ENCODE results near the gene MECR.
A peak's percentile ranks its signal among the peaks of the same experiment; 100 is the strongest.

Gene MECR

DNA sequence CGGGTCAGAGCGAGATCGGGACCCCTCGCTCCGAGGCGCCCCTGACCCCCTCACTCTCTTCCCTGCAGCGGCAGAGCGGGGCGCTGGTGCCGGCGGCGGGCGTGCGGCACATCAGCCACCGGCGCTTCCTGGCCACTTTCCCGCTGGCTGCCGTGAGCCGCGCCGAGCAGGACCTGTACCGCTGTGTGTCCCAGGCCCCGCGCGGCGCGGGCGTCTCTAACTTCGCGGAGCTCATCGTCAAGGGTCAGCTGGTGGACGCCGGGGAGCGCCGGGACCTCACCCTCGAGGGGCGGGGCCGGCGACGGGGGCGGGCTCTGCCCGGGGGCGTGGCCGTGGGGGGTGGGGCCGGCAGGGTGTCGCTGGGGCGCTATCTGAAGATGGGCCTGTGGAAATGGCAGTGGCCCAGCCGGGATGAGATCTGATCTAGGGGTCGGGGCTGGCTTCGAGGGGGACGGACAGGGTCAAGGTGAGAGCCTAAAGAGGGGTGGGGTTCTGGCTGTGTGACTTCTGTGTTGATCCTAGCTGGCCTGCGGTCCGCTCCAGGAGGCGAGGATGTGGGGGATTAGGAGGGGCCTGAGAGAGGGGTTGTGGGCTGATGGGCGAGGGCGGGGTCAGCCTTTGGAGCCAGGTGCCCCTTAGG is 29.2 kb upstream of the MECR start:
- peak overlapping the region; percentile 83 for H3K4me3 Mint-ChIP-seq
- peaks cover 29% of the 10 kb centered on the region for H3K27me3 Mint-ChIP-seq
- no peaks in the 10 kb centered on the region for H3K9me3 Mint-ChIP-seq (ENCODE audit: low read depth)
- H3K4me1 Mint-ChIP-seq (ENCODE audit: low read depth), result peaks cover 6% of the 10 kb centered on the region
- no peak overlapping the region for H3K27ac Mint-ChIP-seq
- no peaks in the 10 kb centered on the region for H3K36me3 Mint-ChIP-seq

DNA sequence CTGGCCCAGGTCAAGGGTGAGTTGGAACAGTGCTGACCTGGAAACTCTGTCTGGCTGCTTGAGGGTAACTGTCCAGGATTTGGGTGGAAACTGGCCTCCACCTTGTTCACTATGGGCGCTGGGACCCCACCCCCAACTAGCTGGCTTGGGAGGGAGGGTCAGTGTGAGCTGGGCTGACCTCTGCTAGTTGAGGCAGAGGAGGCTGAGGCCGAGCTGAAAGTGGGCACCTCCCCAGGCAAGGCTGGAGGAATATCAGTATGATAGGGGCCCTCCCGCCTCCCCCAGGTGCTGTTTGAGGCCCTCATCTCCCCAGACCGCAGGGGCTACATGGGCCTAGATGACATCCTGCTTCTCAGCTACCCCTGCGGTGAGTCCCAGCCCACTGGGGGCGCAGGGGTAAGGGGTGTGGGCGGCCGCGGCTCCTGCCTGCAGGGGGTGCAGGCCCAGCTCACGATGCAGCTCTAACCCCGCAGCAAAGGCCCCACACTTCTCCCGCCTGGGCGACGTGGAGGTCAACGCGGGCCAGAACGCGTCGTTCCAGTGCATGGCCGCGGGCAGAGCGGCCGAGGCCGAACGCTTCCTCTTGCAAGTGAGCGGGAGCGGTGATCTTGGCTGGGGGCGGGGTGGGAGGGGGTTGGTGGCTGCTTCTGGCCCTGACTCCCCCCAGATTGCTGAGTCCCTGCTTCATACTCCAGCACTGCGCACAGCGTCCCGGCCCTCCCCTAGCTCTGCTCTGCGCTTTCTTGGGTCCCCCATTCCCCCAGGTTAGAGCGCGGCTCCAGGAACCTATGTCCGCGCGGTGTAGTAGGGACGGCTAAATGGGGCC is 28.5 kb upstream of the MECR start:
- H3K4me3 Mint-ChIP-seq, result peak overlapping the region; percentile 63
- no peaks in the 10 kb centered on the region for H3K36me3 Mint-ChIP-seq
- H3K27ac Mint-ChIP-seq, result no peak overlapping the region
- H3K9me3 Mint-ChIP-seq (ENCODE audit: low read depth), result no peaks in the 10 kb centered on the region
- peaks cover 6% of the 10 kb centered on the region for H3K4me1 Mint-ChIP-seq (ENCODE audit: low read depth)
- H3K27me3 Mint-ChIP-seq, result peaks cover 26% of the 10 kb centered on the region

DNA sequence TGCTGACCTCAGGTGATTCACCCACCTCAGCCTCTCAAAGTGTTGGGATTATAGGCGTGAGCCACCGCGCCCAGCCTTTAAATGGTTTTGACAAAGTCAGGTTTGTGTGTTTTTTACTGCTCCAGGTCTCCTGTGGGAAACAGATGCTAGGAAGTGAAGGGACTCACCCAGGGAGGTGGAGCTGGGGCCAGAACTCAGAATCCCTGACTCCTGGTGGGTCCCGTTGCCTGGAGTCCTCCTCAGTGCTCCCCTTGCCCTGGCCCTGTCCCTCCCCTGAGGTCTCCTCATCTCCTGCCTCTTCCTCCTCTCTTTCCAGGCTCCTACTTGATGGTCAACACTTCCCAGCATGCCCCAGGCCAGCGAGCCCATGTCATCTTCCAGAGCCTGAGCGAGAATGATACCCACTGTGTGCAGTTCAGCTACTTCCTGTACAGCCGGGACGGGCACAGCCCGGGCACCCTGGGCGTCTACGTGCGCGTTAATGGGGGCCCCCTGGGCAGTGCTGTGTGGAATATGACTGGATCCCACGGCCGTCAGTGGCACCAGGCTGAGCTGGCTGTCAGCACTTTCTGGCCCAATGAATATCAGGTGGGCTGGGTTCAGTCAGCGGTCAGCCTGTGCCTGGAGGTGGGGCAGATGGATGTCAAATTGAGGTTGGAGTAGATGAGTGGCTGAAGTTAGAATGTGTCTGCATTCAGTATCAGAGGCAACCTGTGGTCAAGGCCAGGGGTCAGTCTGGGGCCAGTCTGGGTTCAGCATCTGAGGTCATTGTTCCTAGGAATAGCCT is 27.6 kb upstream of the MECR start:
- Mint-ChIP-seq H3K27me3 (peaks cover 23% of the 10 kb centered on the region), H3K4me1 (ENCODE audit: low read depth) (peaks cover 6% of the 10 kb centered on the region), H3K9me3 (ENCODE audit: low read depth) (no peaks in the 10 kb centered on the region), H3K4me3 (peak overlapping the region; percentile 63), H3K36me3 (no peaks in the 10 kb centered on the region), H3K27ac (no peak overlapping the region)

DNA sequence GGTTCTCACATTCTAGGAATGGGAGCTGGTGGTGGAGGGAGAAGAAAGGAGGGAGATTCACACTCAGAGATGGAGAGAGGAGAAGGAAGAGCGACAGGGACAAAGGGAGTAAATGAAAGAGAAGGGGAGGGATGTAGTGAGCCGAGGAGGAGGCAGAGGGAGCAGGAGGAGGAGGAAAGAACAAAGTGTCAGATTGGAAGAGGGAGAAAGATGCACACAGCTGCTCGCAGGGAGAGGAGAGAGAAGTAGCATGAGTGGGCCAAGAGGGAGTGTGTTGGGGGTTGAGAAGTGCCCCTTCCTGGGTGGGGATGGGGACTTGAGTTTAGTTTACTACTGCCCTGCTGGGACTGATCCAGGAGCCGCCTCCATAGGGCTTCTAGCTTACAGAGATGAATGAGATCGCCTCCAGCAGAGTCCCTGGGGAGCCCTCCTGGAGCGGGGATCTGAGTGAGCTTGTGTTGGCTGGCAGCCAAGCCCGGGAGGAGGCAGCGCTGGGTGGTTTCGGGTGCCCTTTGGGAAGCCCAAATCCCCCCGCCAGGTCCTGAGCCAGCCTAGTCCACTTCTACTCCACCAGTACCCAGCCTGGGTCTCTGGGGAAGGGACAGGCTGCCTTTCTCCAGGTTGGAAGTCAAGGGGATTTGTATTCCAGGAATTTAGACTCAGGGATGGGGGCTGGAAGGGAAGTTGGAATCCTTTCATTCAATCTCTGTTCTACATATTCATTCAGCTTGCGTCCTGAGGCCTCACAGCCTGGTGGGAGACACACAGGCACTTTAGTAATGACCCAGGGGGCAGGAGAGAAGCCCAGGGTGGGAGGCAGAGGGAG is 26.5 kb upstream of the MECR start:
- no peaks in the 10 kb centered on the region for H3K9me3 Mint-ChIP-seq (ENCODE audit: low read depth)
- H3K4me3 Mint-ChIP-seq, result no peak overlapping the region
- no peaks in the 10 kb centered on the region for H3K36me3 Mint-ChIP-seq
- H3K27me3 Mint-ChIP-seq, result peaks cover 22% of the 10 kb centered on the region
- H3K4me1 Mint-ChIP-seq (ENCODE audit: low read depth), result peaks cover 6% of the 10 kb centered on the region
- no peak overlapping the region for H3K27ac Mint-ChIP-seq

DNA sequence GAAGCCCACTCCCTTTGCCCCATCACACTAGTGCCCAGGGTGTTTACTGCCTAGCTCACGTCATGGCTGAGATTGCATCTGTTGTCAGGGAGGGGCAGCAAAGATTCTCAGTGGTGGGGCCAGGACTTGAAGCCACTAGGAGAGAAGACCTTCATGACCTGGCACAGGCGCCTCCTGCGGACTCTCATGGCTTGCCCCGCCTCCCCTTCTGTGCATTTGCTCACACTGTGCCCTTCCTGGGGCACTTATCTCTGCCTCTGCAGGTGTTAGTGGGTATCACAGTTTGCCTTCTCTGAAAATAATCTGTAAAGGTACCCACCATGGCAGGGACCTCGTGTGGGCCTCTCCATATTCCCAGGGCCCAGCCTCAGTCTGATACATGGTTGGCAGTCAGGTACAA is 25.7 kb upstream of the MECR start:
- H3K27me3 Mint-ChIP-seq, result peaks cover 16% of the 10 kb centered on the region
- H3K4me3 Mint-ChIP-seq, result no peak overlapping the region
- H3K9me3 Mint-ChIP-seq (ENCODE audit: low read depth), result no peaks in the 10 kb centered on the region
- H3K36me3 Mint-ChIP-seq, result no peaks in the 10 kb centered on the region
- peaks cover 6% of the 10 kb centered on the region for H3K4me1 Mint-ChIP-seq (ENCODE audit: low read depth)
- H3K27ac Mint-ChIP-seq, result no peak overlapping the region

DNA sequence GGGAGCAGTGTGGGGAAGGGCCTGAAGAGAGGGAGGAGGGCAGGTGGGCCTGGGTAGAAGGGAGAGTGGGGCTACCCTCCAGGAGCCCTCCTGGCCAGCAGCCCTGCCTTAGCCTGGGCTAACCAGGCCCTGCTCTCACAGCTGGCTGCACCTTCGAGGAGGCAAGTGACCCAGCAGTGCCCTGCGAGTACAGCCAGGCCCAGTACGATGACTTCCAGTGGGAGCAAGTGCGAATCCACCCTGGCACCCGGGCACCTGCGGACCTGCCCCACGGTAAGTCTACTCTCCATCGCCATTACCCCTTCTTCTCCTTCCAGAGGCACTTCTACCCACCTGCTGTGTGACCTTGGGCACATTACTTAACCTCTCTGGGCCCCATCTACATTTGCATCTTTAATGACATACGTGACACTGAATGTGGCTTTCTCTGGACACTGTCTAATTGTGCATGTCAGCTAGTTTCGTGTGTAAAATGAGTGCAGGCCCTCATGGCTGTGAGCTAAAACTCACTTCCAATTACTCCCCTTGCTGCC is 24.5 kb upstream of the MECR start:
- H3K4me3 Mint-ChIP-seq, result no peak overlapping the region
- no peak overlapping the region for H3K27ac Mint-ChIP-seq
- H3K9me3 Mint-ChIP-seq (ENCODE audit: low read depth), result no peaks in the 10 kb centered on the region
- no peaks in the 10 kb centered on the region for H3K36me3 Mint-ChIP-seq
- H3K27me3 Mint-ChIP-seq, result peaks cover 7% of the 10 kb centered on the region
- H3K4me1 Mint-ChIP-seq (ENCODE audit: low read depth), result peaks cover 2% of the 10 kb centered on the region

DNA sequence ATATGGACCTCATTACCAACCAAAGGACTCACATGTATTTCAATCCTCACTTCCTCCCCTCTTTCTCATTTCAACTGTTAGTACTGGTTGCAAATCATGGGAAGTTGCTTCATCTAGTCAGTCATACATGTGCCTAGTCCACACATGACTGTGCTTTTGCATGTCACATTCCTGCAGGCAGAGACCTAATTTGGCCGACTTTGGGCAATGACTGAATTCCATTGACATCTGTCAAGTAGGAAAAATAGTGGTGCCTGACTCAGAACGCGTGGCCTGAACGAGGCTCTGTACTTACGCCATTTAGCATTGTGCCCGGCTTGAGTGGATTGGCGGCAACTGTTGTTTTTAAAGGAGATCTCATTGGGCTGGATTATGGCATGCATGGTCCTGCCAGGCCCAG is 23.6 kb upstream of the MECR start:
- Mint-ChIP-seq H3K4me3 (no peak overlapping the region), H3K27ac (no peak overlapping the region), H3K9me3 (ENCODE audit: low read depth) (no peaks in the 10 kb centered on the region), H3K27me3 (peaks cover 5% of the 10 kb centered on the region), H3K36me3 (no peaks in the 10 kb centered on the region), H3K4me1 (ENCODE audit: low read depth) (no peaks in the 10 kb centered on the region)

DNA sequence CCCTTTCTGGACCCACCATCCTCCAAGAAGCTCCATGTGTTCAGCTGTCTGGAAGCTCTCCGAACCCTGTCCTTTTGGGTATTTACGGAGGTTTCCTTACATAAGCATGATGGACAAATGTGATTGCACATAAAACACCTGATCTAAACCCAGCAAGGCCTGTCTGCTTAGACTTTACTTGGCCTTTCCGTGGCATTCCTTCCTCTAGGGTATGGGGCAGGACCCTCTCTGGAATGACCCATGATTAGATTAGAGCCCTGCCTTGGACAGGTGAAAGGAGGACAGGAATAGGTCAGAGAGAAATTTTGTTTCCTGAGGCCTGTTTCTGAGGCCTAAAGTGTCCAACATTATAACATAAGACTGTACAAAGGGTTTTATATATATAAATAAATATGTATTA is 22.4 kb upstream of the MECR start:
- Mint-ChIP-seq H3K4me1 (ENCODE audit: low read depth) (no peaks in the 10 kb centered on the region), H3K9me3 (ENCODE audit: low read depth) (no peaks in the 10 kb centered on the region), H3K36me3 (no peaks in the 10 kb centered on the region), H3K27ac (no peak overlapping the region), H3K27me3 (no peaks in the 10 kb centered on the region), H3K4me3 (no peak overlapping the region)

DNA sequence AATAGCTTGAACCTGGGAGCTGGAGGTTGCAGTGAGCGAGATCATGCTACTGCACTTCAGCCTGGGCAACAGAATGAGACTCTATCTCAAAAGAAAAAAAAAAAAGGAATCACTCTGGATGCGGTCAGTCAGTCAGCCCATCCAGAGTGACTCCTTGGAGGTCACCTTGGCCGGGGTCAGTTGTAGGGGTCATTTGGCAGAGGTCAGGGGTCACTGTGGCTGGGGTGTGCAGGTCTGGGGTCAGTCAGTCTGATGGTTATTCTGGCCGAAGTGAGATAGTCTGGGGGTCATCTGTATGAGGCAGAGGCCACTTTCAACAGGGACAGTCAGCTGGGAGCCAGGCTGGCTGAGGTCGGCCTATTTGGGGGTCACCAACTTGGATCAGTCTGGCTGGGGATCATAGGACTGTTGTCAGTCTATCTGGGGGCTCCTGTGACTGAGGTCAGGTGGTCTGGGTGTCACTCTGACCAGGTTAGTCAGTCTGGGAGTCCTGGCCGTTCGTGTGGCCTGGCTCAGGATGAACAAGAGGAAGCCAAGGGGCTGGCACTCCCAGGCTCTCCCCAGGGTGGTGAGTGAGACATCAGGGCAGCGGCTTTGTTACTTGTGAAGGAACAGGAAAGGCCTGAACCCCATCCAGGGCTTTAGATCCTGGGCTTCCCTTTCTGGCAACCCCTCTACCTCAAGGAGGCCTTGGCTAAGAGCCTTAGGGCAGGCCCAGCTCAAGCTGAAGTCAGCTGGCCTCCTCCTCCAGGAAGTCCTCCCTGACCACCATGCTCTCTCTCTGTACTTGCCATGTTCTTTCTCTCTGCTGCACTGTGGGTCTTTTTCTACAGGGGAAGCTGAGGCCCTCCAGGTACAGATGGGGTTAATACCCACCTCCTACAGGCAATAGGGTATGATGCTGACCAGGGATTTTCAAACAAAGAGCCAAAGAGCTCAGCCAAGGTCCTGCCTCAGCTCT is 20.7 kb upstream of the MECR start:
- Mint-ChIP-seq H3K9me3 (ENCODE audit: low read depth) (no peaks in the 10 kb centered on the region), H3K27me3 (peaks cover 3% of the 10 kb centered on the region), H3K4me3 (no peak overlapping the region), H3K36me3 (no peaks in the 10 kb centered on the region), H3K27ac (no peak overlapping the region), H3K4me1 (ENCODE audit: low read depth) (no peaks in the 10 kb centered on the region)

DNA sequence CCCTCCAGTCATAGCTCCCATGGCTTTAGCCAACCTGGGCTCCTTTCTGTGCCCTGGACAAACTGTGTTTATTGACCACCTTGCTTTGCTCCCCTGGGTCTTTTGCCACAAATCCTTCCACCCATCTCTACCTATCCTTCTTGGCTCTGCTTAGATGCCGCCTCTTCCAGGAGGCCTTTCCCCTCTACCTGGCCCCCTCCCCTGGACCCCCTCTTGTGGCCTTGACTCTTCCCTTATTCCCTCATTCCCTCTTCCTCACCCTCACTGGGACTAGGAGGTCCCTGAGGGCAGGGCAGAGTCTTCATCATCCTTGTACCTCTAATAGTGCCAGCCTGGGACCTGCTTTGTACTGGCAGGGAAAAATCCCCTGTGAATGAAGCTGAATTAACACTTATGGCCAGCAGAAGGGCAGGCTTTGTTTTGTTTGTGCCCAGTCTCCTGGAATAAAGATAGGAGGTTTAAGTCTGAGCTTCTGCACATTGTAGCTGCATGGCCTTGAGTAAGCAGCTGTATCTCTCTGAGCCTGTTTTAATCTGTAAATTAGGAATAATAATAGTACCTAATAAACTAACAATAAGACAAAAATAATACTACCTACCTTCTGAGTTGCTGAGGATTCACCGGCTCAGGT is 19.3 kb upstream of the MECR start:
- no peaks in the 10 kb centered on the region for H3K4me1 Mint-ChIP-seq (ENCODE audit: low read depth)
- no peaks in the 10 kb centered on the region for H3K9me3 Mint-ChIP-seq (ENCODE audit: low read depth)
- H3K36me3 Mint-ChIP-seq, result no peaks in the 10 kb centered on the region
- no peak overlapping the region for H3K27ac Mint-ChIP-seq
- no peak overlapping the region for H3K4me3 Mint-ChIP-seq
- peaks cover 3% of the 10 kb centered on the region for H3K27me3 Mint-ChIP-seq

DNA sequence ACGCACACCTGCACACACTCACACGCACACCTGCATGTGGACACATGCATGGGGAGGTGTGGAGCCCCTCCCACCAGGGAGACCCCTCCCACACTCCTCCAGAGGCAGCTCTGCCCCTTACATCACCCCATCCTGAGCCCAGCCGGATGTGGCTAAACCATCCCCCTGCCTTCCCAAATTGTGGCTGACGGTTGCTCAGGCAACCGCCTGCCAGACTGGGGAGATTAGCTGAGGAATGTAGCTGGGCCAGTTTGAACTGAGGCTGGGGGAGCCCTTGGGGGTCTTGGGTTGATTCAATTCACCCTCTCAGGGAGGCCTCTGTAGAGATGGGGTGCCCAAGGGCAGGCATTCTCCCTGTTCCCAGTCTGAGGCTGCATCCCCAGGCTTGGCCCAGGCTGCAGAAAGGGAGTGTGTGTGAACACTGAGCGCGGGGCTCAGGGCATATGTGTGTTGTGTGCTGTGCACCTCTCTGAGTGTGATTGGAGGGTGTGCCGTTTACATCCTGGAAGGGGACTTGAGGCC is 18.5 kb upstream of the MECR start:
- H3K27me3 Mint-ChIP-seq, result peaks cover 3% of the 10 kb centered on the region
- H3K27ac Mint-ChIP-seq, result no peak overlapping the region
- H3K36me3 Mint-ChIP-seq, result no peaks in the 10 kb centered on the region
- no peak overlapping the region for H3K4me3 Mint-ChIP-seq
- H3K4me1 Mint-ChIP-seq (ENCODE audit: low read depth), result no peaks in the 10 kb centered on the region
- no peaks in the 10 kb centered on the region for H3K9me3 Mint-ChIP-seq (ENCODE audit: low read depth)

DNA sequence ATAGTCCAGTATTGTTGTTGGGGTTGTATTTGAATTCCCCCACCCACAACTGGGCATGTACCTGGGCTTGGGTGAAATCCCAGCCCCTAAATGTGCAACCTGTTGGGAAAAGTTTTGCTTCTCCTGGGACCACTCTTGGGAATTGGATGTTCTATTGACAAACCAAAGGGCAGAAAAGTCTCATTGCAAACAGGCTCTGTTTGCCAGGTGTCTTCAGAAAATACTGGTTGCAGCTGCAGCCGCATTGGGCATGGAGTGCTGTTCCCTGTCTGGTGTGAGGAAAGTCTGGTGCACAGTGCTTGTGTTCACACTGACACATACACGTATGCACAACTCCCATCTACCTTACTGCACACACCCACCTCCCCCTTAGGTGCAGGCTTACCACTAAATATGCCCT is 17.7 kb upstream of the MECR start:
- Mint-ChIP-seq H3K27me3 (peaks cover 3% of the 10 kb centered on the region), H3K4me1 (ENCODE audit: low read depth) (no peaks in the 10 kb centered on the region), H3K4me3 (no peak overlapping the region), H3K9me3 (ENCODE audit: low read depth) (no peaks in the 10 kb centered on the region), H3K27ac (no peak overlapping the region), H3K36me3 (no peaks in the 10 kb centered on the region)

Data from activated naive CD8-positive, alpha-beta T cell (primary cell).